HG03571 (cell line): ENCODE data around the gene DOCK1.

Experiments used
- ATAC-seq: cut with Tn5 transposase; IDR thresholded peaks from one replicate; pipeline ENCODE4 v1.9.1; 2021; ENCODE audit not compliant: unreplicated experiment

The DOCK1 gene

DNA sequence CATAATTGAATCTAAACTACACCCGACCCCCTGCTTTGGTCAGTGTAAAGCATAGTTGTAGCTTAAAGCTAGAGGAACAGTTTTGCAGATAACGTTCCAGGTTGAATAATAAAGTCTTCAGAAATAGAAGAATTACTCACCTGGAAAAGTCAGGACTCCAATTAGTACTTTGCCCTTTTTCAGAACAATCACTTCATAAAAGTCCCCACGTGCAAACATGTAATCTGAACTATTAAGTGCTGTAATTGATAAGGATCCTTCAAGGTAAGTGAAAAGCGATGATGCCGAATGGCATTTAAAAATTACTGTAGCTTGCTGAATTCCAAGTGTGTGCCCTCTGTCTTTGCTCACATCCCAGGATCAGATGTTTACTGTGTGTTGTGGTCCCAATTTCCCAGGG, 344.8 kb downstream of the DOCK1 start:
- ATAC-seq = no peak

DNA sequence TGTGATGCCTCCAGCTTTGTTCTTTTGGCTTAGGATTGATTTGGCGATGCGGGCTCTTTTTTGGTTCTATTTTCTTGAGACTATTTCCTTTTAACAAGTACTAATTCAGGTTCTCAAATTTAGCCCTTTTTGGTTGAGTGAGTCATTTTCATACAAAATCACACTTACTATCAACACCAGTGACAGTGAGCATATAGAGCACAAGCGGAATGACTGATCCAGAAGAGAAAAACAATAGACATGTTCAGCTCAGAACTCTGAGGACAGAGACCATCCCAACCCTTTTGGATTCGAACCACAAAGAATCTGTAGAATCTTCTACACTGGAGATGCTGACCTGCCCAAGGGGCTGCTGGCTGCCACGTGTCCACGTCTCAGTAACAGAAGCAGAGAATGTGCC, 347.6 kb downstream of the DOCK1 start:
- ATAC-seq = no peak

- no peak for ATAC-seq
These were observed 349.0 kb downstream of the DOCK1 start for GRCh38 chr10:127254276-127254675.

DNA sequence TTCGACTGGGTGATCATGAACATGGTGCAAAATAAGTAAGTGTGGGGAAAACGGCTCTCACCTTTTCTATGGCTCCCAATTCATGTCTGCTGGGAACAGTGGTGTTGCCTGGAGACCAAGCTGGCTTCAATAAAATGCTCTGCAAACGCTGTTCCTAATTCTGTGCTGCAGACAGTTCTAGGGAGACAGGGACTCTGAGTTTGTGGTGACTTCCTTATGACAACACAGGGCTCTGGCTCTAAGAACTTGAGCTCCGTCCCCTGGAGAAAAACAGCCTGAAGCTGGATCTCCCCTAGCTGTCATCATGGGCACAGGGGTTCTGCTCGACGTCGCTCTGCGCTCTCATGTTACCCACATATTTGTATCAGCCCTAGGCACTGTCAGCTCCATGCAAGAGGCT, 352.2 kb downstream of the DOCK1 start:
- ATAC-seq = no peak

GRCh38 chr10:127259347-127259746, 354.1 kb downstream of the DOCK1 start:
- ATAC-seq = no peak

DNA sequence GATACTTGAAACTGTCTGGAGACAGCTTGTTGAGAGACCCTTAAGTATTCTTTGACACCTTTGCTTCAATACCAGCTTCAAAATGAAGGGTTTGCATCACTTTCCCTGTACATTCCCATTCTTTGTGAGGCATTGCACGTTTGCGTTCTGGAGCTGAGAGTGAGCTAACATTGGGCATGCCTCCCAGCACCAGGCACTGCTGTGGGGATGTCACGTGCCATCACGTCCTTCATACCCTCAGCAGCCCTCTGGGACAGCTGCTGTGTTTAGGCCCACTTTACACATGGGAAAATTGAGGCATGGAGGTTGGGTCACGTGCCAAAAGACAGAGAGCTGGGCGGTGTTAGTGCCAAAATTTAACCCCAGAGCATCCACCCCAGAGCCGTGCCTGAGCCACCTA, 357.4 kb downstream of the DOCK1 start:
- no peak for ATAC-seq

DNA sequence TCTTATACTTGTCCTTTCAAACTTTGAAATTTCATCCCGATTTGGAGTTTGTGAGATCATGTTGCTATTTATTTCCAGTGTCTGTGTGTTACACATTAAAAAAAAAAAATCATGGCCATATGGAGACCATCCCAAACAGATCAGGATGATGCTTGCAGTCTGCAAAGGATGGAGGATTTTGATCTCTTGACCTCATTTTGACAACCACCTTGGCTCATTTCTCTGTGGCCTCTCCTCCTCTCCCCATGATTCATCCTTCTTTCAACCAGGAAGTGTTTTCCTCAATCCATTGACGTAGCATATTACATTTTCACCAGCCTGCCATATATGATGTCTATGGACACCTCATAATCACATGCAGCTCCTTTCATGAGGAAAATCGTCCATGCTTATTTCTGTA, 360.1 kb downstream of the DOCK1 start:
- ATAC-seq = no peak

DNA sequence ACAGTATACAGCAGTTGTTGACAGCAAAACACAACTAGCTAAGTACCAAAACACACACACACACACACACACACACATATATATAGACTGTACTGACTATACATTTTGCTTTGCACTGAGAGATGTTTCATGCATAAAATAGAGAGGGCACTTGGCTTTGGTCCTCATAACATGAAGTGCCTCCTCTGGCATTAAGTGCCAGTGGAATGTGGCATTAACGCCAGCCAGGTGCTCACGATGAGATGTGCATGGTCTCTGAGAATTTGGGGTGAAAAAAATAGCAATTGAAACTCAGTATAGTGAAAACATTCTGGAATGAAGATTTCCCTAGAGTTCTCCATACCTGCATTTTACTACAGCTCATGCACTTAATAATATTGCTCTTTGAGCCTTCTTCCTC, 361.2 kb downstream of the DOCK1 start:
- ATAC-seq = no peak

DNA sequence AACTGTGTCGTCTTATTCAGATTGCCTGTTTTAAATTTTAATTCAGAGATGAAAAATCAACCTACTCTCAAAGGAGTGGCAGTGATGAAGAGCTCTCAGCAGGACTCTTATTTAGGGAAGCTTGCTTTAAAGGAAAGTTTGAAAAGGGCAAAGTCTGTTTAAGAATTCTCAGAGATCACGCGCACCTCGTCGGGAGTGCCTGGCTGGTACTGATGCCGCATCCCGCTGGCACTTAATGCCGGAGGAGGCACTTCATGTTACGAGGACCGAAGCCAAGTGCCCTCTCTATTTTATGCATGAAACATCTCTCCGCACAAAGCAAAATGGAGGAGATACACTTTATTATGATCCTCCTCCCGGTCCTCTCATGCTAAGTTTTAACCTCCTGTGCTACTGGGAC, 362.2 kb downstream of the DOCK1 start:
- ATAC-seq = no peak

- ATAC-seq = no peak
These were observed 366.8 kb downstream of the DOCK1 start for GRCh38 chr10:127272076-127272475.

DNA sequence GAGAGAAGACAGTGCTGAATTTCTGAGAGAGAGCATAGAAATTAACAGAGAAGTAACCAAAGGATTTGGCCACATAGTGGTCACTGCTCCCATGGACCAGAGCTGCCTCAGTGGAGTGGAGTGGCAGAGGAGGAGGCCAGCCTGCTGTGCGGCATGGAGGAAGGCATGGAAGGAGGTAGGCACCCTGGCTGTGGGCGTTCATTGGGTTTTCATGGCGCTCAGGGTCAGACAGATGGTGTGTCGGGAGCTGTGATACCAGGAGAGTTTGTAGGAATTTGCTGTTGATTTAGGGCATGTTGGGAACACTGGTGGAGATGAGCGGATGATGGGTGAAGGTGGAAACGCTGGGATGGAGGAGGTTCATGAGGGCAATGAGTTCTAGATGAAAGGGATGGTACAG, 370.0 kb downstream of the DOCK1 start:
- no peak for ATAC-seq

DNA sequence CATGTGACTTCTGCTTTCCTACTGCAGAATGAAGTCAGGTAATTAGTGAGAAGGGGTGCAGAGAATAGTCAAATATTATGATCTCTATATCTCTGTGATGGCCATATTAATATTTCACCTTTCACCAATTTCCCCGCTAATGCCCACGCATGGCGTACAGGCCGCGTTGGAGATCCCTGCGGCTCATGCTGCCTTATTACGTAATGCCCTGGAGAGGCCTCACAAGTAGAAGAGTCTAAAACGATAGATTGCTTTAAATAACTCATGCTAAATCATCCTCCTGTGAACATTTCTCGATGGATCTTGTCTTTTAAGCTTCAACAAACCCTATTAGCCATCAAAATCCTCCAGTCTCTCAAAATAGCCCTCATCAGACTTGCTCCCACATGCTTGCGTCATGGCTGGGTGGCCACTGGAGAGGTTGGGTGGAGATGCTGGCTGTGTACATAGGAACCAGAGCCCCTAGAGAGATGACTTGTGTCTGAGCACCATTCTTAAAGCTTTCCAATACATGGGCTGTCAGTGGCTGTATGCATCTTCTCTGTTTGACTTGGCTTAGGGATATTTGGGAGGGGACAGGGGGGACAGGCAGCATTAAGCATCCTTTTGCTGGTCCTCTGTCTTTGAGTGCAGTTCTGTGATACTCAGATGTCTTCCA, 370.7 kb downstream of the DOCK1 start:
- ATAC-seq = no peak

GRCh38 chr10:127276794-127277462, 371.7 kb downstream of the DOCK1 start:
- ATAC-seq = no peak

- ATAC-seq = no peak
These were observed 372.8 kb downstream of the DOCK1 start for GRCh38 chr10:127278001-127278400.

GRCh38 chr10:127279334-127279774, 374.1 kb downstream of the DOCK1 start:
- ATAC-seq = no peak

DNA sequence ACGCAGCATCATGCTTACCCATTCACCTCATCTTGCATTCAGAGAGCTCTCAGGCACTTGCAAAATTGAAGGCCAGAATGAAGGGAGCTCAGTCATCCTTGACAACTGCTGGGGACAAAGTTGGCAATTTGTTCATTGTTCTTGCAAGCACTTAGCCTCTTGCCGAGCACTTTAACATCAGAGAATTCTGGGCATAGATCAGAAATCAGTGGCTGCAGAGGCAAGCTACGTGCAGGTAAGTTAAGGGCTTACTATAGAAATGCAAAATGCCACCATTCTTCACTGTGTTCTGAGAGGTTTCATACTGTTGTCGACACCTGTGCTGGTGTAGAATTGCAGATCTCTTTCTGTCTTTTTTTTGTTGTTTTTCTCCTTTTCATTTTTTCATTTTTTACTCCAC, 375.2 kb downstream of the DOCK1 start:
- no peak for ATAC-seq

DNA sequence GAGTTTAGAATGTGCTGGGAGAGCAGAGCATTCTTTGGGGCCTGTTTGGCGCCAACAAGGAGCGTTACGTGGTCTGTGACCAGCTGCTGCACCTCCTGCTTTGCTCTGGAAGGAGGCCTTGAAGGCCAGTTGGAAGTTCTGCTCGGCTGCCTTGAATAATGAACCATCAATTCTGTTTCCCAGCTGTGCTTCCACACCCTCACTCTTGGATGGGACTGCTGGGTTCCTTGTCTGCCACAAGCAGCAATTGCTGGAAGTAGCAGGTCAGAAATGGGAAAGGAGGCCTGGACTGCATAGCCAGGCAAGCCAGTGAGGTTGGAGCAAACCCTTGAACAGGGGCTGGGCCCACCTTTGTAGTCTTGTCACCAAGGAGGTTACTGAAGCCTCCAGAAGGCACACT, 377.8 kb downstream of the DOCK1 start:
- no peak for ATAC-seq

DNA sequence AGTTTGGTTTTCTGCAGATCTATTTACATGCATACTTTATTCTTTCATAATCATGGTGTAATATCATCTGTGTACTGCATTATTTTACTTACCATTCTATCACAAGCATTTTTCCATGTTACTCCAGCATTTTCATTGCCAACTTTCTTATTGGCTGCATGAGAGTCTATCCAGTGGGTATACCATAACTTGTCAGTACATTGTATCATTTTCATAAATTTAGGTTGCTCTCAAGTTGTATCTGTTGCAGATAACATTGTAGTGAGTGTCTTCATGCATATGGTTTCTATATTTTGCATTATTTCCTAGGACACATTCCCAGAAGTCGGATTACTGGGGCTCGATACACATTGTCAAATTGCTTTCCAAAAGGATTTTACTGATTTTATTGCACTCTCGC, 378.3 kb downstream of the DOCK1 start:
- no peak for ATAC-seq

GRCh38 chr10:127290850-127291249, 385.6 kb downstream of the DOCK1 start:
- no peak for ATAC-seq

DNA sequence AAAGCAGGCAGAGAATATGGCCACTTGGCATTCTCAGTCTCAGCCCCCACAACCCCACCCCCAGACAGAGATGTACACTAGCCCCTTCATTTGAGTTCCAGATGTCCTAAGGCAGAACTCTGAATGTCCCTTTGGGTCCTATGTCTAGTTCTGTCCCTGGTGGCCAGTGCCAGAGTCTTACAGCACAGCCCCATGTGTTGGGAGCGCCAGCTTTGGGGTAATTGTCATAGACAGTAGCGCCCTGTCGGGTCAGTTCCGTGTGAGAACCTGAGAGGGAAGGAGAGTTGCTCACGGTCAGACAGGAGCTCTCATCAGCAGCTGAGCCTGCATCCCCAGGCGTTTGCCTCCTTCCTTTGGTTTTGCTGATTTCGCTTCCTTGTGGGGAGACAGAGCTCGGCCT, 386.1 kb downstream of the DOCK1 start:
- ATAC-seq = no peak

DNA sequence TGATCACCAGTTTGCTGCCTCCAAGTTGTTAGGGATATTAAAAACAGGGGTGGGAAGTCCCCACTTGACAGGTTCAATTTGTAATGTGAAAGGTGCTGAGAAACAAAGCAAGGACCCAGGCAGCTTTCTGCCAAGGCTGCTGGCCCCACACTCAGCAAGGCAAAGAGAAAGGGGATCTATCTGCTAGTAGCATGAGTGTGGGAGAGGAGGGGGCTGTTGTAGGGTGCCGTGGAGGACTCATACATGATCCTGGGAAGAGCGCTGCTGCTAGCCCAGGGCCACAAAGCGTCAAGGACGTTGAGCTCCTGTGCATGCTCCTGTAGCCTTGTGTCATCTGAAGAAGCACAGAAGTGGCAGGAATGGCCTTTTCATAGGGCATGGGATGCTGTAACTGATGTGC, 387.7 kb downstream of the DOCK1 start:
- no peak for ATAC-seq

GRCh38 chr10:127293640-127294039, 388.4 kb downstream of the DOCK1 start:
- ATAC-seq = no peak

- ATAC-seq = no peak
These were observed 391.5 kb downstream of the DOCK1 start for GRCh38 chr10:127296696-127297095.
